GM18861 (cell line): ENCODE measurements around the gene ATG10.
"Not testable (repeated sequence)": the region's sequence is repeated elsewhere in the genome, so short reads cannot be mapped to it uniquely, and the experiment has no call there.

ENCODE experiments used
- ATAC-seq: cut with Tn5 transposase; IDR thresholded peaks from one replicate; pipeline ENCODE4 v1.9.1; 2021; ENCODE audit not compliant: unreplicated experiment

ATG10 gene

DNA sequence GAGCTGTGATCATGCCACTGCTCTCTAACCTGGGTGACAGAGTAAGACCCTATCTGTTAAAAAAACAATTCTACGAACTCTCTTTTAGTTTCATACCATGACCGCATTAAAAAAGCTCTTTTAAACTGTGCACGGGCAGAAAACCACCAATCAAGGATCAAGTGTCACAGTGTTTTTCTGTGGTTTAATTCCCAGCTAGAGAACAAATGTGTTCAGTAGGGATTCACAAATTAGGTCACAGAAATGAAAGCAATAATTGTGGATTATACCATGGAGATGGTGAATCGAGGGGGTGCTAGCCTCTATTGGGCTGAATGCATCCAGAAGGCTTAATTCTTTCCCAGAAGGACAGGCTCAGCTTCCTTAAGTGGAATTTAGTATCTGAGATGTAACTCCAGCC is 79.1 kb downstream of the ATG10 start:
- no peak for ATAC-seq

DNA sequence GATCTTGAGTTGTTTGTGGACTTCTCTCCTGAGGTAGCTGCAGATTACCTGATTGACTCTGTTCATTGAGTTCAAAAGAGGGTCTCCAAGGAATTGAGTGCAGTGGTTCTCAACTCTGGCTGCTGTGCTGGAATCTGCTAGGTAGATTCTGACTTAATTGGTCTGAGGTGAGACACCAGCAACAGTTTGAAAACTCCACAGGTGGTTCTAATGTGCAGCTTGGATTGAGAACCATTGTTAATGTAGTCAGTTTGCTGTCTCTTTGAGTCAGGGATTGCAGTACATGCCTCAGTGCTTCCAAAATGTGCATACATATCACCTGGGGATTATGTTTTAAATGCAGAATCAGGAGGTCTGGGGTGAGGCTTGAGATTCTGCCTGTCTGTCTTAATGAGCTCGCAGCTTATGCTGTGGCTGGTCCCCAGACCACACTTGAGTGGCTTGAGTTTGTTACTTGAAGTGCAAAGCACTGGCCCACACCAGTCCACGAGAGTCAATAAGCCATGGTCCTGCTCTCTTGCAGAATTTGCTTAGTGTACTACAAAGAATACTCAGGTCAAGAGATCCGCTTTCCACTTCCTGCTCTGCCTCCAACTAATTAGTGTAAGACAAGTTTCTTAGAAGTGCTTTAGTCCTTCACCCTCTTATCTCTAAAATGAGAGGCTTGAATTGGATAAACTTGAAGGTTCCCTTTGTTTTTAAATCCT is 82.3 kb downstream of the ATG10 start:
- ATAC-seq: no peak

DNA sequence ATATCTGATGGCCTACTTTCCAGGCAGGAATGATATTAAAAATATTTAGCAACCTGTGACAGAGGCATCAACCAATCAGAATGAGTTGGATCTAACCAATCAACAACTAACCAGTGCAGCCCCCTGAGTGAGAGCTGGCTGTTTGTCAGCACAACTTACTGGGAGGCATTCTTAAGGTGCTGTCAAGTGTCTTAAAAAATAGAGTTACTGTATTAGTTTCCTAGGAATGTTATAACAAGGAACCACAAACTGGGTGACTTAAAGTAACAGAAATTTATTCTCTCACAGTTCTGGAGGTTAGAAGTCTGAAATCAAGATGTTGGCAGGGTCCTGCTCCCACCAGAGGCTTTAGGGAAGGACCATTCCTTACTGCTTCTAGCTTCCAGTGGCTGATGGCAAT is 85.2 kb downstream of the ATG10 start:
- ATAC-seq: no peak

DNA sequence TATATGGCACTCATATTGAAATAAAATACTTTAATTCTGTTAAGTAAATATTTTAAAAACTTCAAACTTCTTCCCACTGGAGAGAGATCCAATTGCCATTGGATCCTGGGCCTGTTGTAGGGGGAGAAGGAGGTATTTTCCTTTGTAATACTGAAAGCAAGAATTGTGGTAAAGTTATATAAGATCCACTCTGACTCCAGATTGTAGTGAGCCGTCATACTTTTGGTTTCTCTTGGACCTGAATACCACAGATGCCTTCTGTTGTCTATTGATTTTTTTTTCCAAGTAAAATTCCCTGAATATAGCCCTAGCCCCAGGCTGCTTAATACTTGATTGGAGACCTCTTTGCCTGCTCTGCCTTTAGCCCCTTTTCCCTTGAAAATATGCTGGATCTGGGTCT is 86.9 kb downstream of the ATG10 start:
- ATAC-seq: no peak

DNA sequence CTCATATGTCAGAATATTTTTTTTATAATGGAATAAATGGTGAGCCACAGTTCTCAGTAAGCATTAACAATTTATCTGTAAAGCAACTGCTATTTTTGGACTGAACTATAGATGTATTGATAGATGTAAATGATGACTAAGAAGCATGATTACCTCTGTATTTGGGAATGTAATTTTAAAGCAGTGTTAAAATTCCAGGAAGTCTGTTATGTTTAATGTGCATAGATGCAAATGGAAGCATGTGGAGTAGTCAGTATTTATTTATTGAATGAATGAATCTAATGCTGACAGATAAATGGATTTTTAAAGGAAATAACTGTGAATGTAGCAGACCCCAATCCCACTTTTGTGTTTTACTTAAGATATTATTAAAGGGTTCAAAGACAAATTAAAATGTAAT is 95.0 kb downstream of the ATG10 start:
- no peak for ATAC-seq

DNA sequence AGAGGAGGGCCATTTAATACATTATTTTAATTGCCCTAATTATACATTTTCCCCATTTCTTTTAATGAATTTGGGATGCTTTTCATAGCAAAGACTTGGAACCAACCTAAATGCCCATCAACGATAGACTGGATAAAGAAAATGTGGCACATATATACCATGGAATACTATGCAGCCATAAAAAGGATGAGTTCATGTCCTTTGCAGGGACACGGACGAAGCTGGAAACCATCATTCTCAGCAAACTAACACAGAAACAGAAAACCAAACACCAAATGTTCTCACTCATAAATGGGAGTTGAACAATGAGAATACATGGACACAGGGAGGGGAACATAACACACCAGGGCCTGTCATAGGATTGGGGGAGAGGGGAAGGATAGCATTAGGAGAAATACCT is 96.2 kb downstream of the ATG10 start:
- ATAC-seq: not testable (repeated sequence)

DNA sequence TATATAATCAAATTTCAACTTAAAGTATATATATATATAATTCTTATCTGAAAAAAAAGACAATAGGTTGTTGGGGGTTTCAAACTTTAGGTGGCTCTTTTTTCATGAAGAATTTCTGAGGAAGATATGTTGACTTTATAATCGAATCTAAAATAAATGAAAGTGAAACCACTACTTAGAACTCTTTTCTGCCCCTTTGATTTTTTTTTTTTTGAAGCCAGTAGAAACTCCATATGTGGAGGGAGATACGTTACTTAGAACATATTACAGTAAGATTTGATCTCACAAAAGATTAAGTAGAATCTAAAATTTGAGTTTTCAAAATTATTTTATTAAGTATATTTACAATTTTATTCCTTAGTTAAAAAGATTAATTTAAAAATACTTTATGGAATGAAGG is 96.9 kb downstream of the ATG10 start:
- ATAC-seq: no peak

DNA sequence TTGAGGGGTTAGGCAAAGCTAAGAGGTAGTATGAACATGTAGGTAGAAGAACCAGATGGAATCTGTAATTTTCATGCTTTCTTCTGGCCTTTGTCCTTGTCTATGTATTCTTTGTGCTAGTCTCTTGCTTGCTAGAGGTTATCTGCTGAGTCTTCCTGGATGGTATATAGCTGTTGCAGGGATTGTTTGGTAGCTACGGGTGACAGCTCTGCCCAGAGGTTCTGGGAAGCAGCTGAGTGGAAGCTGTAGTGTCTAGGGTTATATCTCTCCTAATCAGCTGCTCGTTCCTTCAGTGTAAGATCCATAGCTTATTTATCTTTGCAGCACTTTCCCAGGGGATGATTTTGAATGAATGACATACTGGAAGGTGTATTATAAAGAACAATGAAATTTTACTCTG is 100.3 kb downstream of the ATG10 start:
- no peak for ATAC-seq

DNA sequence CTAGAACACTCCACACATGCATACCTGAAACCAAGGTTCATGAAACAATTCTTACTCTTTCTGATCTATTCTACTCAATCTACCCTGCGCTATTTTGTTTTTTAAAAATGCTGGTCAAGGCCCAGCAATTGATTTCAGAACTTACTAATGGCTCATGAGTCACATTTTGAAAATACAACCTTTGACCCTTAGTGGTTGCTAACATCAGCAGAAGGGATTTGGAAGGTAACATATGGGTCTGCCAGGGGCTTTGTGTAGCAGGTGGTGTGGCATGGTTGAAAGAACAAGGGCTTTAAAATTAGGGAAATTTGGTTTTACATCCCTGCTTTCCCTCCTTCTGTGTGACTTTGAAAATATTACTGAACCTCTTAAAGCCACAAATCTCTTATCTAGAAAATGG is 101.4 kb downstream of the ATG10 start:
- ATAC-seq: no peak

DNA sequence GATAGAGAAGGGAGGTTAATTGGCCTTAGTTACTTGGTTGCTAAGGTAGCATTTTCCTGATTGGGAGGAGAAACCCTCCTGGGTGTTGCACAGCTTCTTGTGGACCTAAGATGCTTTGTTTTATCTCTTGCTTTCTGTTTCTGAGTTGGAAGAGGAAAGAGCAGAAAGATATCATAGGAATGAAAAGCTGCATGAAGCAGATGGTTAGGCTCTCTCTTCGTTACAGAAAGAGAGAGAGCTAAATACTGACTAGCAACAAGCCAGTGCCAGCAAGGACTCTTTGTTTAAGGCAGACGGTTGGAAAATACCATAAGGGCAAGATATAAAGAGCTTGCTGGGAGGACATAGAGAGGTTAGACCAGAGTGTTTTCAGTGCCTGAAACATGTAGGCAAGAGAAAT is 103.1 kb downstream of the ATG10 start:
- ATAC-seq: no peak

DNA sequence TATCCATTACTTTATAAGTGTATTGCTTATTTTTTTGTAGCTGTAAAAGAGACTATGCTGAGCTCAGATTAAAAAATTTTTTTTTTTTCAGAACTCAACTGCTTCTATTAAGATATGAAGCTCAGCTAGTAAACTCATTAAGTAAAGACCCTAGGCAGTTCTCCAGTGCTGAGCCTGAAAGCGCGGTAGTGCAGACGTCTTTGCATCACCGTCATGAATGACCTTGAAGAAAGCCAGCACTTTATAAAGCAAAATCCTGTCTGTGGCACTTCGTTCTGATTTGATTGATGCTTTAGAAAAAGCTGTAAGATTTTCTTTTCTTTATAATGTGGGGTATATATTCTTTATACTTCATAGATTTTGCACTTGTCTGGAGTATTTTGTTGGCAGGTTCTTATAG is 105.7 kb downstream of the ATG10 start:
- no peak for ATAC-seq

DNA sequence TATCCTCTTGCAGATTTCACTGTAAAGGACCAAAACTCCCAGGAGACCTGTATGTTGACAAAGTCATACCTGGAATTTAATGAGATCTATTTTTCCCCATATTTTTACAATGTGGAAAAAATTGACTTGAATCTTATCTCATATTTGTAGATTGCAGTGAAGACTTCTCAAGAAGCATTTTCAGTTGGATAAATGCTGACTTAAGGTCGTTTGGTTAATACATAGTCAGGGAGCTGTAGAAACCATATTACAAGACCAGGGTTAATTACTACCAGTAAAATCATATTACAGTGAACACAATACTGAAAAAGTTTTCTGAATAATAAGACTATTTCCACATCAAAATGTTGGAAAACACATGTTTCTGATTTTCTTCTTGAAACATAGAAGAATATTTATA is 119.8 kb downstream of the ATG10 start:
- ATAC-seq: no peak

DNA sequence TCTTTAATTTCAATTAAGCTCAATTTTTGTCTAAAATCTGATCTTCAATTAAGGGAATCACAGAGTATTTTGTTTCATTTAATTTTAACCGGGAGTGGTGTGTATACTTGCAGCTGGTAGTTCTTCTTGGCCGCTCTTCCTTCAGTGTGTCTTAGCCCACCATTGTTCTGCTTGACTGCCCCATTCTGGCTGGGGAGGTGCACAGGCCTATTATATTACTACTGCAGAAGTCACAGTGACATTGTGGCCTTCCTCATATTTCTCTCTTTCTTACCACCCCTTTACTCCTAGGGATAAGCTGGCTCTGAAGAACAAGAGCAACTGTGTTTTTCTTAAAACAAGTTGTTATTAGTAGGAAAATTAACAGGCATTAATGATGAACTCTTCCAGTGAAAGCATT is 123.7 kb downstream of the ATG10 start:
- no peak for ATAC-seq

DNA sequence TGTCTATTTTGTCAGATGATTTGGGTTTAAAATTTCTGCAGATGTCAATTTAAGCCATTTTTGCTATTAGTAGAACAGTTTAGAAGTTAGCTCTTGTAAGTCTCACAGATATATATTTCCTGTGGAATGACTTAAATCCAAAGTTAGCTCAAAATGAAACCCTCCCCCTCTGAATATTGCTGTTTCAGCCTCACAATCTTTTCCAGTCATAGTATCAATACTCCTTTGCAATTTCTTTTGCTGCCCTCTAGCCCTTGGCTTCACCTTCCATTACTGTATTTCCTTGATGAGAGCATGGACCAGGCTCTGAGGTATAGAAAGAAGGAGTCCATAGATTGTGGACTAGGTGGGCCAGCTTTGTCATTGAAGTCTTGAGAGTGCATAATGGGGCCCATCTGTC is 124.4 kb downstream of the ATG10 start:
- ATAC-seq: no peak

DNA sequence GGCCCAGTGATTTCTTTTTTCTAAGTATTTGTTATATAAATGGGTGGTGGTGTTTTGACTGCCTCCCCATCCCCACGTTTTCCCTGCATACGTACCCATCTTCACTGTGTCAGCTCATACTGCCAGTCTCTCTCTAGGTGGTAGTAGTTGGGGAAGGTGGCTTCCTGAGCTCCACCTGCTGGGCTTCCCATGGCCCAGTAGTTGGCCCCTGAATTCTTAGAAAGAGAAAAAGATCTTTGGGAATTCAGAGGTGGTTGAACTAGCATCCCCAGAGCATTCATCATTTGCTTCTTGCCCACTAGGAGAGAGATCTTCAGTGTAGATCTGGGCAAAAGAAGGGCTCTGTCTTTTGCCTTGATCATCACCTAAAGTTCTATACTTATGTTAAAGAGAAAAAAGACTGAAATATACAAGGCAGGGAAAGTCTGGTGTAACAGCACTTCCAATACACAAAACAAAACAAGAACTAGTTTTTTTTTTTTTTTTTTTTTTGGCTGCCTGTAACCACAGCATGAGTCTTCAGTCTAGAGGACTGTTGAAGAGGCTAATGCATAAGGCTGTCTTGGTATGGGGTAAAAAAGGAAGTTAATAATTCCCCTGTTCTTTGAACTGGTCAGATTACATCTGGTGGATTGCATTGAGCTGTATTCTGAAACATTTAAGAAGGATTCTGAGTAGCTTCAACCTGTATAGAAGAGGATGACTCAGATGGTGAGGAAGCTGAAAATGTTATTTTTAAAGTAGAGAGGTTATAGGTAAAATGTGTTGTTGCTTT is 128.7 kb downstream of the ATG10 start:
- peak; percentile 98 for ATAC-seq

DNA sequence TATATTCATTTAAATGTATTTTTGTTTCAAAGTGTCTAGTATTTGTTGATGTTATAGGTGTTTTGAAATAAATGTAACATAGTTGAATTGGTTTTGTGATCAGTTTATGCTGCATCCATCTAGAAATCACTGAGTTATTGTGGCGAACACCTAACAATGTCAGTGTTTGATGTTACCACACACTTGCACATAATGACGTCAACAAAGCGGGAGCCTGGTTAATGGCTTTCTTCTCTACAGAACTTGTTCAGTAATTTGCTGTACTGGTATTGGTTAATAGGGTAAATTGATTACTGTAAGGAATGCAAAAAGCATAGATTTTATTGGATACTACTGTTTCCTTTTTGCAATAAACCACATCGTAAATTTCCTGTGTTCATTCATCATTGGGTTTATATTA is 133.0 kb downstream of the ATG10 start:
- ATAC-seq: no peak

DNA sequence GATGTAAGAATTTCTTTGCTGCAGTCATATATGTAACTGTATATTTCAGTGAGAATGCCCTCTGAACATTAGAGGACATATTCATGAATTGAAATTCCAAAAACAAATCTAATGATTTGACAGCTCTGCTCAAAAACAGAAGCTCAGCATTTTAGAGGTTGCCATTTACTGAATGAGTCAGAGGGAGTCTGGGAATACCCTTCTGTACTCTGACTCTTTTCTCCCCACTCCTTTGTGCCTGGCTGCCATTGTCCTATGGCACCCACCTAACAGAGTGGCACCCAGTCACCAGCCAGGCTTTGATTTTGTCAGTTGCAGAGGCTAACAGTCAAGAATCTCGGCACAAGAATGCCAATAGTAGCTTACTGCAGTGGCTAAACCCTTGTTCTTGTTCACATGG is 133.6 kb downstream of the ATG10 start:
- ATAC-seq: no peak

DNA sequence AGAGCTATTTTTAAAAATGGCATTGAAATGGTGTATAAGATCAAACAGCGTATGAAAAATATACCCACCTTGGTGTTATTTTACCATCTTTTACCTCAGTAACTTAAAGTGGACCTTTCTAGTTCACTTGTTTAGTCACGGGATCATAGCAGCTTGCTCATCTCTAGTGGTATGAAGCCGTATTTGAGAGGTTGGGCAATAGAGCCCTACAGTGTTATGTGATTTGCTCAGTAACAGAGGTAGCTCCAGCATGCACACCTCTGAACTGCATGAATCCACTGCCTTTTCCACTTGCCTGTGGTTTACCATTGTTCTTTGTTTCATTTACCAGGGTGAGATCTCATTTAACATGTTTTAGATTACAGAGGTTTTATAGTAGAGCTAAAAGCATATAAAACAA is 134.4 kb downstream of the ATG10 start:
- ATAC-seq: no peak

DNA sequence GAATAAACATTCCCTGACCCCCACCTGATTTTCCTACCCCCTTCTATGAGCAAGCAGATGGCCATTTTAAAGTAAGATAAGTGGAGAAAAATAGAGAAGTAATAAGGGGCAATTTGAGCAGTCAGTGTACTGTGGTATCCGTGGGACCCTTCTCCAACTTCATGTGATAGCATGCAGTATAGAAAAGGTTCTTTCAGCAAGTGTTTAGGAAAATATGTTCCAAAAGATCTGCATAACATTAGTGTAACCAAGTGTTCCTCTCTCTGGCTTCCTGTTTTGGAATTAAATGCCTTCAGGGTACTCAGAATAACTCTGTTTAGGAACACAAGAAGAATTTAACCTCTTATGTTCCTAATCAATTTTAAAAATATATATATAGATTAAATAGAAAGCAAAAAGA is 134.9 kb downstream of the ATG10 start:
- ATAC-seq: no peak

DNA sequence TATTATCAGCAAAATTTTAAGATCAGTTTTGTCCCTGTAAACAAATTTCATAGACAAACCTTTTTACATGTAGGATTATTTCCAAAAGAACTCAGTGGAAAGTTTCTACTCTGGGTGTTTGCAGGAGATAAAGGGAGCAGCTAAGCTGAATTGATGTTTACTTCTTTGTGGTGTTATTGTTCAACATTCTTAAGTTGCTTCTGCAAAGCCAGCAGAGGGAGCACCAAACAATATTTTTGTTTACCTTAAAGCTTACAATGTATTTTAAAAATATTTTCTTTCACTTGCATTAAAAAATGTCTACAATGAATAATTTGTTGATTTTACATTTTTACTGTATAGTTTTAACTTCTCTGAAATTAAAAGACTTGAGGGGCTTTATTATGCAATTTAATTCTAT is 135.4 kb downstream of the ATG10 start:
- ATAC-seq: no peak

DNA sequence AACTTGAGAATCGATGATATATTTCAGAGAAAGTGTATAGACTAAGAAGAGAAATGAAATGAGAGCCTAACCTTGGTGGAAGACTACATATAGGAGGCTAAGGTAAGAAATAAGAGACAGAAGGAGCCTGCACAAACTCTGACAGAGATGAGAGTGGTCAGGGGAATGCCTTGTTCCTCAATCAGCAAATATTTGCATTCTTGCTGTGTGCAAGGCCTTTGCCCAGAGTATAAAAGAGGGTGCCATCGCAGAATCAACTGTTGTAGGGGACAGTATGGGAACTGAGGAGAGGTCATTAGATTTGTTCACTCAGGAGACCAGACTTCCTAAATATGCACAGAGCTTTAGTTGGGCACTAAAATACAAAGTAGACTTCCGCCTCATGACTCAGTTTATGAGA is 137.2 kb downstream of the ATG10 start:
- ATAC-seq: no peak

DNA sequence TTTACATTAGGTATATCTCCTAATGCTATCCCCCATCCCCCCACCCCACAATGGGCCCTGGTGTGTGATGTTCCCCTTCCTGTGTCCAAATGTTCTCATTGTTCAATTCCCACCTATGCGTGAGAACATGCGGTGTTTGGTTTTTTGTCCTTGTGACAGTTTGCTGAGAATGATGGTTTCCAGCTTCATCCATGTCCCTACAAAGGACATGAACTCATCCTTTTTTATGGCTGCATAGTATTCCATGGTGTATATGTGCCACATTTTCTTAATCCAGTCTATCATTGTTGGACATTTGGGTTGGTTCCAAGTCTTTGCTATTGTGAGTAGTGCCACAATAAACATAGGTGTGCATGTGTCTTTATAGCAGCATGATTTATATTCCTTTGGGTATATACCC is 138.1 kb downstream of the ATG10 start:
- not testable (repeated sequence) for ATAC-seq

DNA sequence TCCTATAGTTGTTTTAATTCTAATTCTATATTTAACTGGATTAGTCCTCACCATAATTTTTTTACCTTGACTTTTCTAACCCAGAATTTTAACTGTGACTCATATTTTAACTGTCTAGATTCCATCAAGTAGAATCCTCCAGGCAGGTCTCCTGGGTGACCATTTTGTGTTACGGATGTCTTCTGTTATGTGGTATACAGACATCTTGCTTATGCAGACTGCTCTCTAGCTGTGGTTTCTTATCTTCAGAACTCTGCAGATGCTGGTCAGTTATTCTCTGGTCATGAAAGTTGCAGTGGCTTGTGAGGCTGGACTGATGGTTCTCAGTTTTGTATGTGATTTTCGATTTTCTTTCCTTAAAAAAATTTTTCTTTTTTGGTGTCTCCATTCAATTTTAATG is 139.4 kb downstream of the ATG10 start:
- ATAC-seq: no peak
